ENCODE measurements around the gene SRSF1.

SRSF1 gene

DNA sequence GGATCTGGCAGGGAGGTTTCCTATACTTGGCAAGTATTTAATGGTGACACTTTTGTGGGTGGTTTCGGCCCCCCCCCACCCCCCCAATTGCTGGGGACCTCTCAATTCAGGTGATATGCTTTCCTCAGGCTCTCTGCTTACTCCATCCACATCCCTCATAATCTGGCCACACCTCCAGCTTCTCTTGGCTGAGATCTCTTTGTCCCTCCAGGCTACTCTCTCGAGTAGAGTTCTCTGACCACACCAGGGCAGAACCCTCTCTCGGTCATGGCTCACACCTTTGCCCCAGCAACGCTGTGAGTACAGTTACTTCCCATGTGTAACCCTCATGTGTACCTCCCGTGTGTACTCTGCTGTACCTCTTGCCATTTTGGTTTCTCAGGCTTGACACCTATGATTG is 34.1 kb upstream of the SRSF1 start:
- DNase-seq (ENCODE audit: low read depth), result no peak
- H3K4me3 ChIP-seq (replicated peaks; ENCODE audit: low read depth, low read length), result no peak overlapping the region
- TF ChIP-seq, protein P1, sequence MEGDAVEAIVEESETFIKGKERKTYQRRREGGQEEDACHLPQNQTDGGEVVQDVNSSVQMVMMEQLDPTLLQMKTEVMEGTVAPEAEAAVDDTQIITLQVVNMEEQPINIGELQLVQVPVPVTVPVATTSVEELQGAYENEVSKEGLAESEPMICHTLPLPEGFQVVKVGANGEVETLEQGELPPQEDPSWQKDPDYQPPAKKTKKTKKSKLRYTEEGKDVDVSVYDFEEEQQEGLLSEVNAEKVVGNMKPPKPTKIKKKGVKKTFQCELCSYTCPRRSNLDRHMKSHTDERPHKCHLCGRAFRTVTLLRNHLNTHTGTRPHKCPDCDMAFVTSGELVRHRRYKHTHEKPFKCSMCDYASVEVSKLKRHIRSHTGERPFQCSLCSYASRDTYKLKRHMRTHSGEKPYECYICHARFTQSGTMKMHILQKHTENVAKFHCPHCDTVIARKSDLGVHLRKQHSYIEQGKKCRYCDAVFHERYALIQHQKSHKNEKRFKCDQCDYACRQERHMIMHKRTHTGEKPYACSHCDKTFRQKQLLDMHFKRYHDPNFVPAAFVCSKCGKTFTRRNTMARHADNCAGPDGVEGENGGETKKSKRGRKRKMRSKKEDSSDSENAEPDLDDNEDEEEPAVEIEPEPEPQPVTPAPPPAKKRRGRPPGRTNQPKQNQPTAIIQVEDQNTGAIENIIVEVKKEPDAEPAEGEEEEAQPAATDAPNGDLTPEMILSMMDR (IDR thresholded peaks at IDR 0.05; ENCODE audit: low read length, missing control alignments), result no peak

DNA sequence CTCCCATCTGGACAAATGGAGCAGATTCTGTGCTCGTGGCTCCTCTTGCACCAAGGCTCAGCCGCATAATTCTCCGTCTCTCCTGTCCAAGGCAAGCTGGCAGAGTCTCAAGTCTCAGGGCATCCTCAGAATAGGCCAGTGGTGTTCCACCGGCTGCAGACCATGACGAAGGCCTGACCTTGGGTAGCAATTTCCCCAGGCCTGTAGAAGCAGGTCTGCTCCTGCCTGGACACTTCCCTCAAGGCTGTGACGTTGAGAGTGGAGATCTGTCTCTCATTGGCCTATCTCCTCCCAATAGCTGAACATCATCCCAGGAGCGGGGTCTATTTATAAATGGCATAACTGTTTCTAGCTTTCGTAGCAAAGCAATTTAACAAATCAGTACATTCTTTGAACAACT is 33.3 kb upstream of the SRSF1 start:
- TF ChIP-seq, protein P1 (IDR thresholded peaks at IDR 0.05; ENCODE audit: low read length, missing control alignments), result no peak
- H3K4me3 ChIP-seq (replicated peaks; ENCODE audit: low read depth, low read length), result no peak overlapping the region
- DNase-seq (ENCODE audit: low read depth), result no peak

DNA sequence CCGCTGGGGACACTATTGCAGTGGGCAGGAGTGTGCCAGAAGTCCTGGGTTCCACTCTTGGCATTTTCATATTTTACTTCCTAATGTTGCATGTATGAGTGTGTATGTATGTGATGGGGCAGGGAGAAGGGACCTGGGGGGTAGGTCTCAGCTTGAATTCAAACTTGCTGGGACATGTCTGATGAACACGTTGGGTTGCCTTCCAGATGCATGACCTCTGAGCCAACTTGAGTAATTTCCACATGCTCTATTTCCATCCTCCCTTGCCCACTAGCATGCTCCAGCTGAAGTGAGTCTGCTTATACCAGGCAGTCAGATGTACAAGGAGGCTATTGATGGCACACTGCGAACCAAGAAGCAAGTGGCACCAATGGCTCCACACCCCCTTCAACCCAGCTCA is 32.9 kb upstream of the SRSF1 start:
- H3K4me3 ChIP-seq (replicated peaks; ENCODE audit: low read depth, low read length), result no peak overlapping the region
- DNase-seq (ENCODE audit: low read depth), result no peak

DNA sequence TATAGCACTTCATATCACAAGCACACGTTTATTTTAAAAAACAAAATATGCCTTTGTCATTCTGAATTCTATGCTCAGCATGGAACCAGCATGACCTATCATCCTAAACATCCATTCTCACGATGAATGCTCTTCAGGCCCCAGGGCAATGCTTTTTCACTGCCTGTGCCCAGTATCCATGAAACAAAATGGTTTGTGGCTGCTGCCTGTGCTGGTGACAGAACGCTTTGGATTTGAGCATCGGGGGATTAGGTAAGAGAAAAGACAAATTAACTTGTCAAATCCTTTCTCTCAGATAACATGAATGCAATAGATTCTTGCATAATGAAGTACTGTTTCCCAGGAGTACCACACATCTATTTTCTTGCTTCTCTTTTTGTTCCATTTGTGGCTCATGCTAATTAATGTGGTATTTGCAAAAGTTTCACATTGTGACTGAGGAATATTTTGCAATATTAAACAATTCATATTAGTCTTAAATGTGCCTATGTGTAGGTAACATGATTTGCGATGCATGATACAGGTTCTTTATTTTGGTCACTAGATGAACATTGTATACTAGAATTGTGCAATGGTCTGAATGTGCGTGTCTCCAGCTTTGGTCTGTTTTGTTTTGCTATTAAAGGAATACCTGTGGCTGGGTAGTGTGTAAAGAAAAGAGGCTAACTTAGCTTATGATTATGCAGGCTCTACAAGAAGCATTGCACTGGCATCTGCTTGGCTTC is 25.8 kb upstream of the SRSF1 start:
- no peak overlapping the region for H3K4me3 ChIP-seq (replicated peaks; ENCODE audit: low read depth, low read length)
- TF ChIP-seq, protein P1 (IDR thresholded peaks at IDR 0.05; ENCODE audit: low read length, missing control alignments), result no peak
- DNase-seq (ENCODE audit: low read depth), result no peak

More for the DNA sequence above, 32.9 kb upstream of the SRSF1 start:
- TF ChIP-seq, protein P1 (IDR thresholded peaks at IDR 0.05; ENCODE audit: low read length, missing control alignments), result no peak

DNA sequence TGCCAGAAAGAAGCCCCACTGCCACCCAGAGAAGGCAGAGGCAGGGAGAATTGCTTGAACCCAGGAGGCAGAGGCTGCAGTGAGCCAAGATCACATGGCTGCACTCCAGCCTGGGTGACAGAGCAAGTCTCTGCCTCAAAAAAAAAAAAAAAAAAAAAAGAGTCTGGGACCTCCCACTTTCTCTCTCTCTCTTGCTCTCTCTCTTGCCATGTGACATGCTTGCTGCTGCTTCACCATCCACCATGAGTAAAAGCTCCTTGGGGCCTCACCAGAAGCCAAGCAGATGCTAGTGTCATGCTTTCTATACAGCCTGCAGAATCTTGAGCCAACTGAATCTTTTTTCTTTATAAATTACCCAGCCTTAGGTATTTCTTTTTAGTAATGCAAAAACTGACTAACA is 21.5 kb upstream of the SRSF1 start:
- no peak for DNase-seq (ENCODE audit: low read depth)
- H3K4me3 ChIP-seq (replicated peaks; ENCODE audit: low read depth, low read length), result no peak overlapping the region
- TF ChIP-seq, protein P1 (IDR thresholded peaks at IDR 0.05; ENCODE audit: low read length, missing control alignments), result no peak

DNA sequence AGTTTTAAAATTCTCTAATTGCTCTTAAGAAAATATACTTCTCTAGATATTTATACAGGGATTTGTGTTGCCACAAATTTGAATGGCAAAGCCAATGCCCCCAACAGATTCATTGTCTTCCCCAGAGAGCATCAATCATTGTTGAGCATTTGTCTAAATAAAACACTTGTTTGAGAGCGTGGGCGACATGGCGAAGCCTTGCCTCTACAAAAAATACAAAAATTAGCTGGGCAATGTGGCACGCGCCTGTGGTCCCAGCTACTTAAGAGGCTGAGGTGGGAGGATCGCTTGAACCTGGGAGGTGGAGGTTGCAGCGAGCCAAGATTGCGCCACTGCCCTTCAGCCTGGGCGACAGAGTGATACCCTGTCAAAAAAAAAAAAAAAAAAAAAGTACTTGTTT is 13.4 kb upstream of the SRSF1 start:
- no peak overlapping the region for H3K4me3 ChIP-seq (replicated peaks; ENCODE audit: low read depth, low read length)
- TF ChIP-seq, protein P1 (IDR thresholded peaks at IDR 0.05; ENCODE audit: low read length, missing control alignments), result no peak
- DNase-seq (ENCODE audit: low read depth), result no peak

DNA sequence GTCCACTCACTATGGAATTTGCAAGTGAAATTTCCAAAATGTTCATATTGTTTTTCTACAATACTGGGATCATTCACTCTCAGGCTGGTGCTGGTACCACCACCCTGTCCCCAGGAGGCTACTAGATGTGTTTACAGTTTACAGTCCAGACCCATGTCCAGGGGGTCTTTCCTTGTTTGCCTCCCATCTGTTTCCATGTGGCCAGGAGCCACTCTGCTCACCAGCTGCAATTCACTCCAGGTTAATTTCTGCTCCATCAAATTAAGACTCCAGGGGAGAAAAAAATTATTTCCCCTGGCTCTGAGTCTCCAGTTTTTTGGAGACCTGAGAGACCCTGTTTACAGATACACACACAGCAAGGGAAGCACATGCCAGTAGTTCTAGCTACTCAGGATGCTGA is 12.5 kb upstream of the SRSF1 start:
- no peak for DNase-seq (ENCODE audit: low read depth)
- TF ChIP-seq, protein P1 (IDR thresholded peaks at IDR 0.05; ENCODE audit: low read length, missing control alignments), result no peak
- no peak overlapping the region for H3K4me3 ChIP-seq (replicated peaks; ENCODE audit: low read depth, low read length)
